GM12801 (cell line): ENCODE results near the gene NPAS2.

ENCODE experiments used
- CTCF ChIP-seq: IDR thresholded peaks from one replicate; pipeline ENCODE4 v1.5.1; 2011; ENCODE audit warnings: control low read depth; ENCODE audit not compliant: insufficient read length; ENCODE audit errors: extremely low read depth

The NPAS2 gene

DNA sequence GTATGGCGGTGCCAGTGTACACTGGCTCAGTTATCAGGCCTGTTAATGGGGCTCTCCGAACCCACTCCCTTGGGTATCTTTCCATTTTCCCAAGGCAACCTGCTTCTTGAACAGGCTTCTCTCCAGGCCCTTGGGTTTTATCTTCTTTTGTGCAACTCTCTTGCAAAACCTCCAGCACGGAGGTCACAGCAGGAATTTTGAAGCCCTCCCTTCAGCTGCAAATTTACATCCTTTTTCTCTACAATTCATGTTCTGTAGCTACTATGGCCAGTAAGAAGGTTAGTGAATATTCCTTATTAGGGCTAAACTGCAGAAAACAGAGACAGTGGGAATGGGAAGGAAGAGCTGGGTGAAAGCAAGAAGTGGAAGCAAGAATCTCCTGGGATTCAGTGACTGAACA, 10.4 kb upstream of the NPAS2 start:
- TF ChIP-seq CTCF, result no peak

- no peak for TF ChIP-seq CTCF
These were observed 9.3 kb upstream of the NPAS2 start for GRCh38 chr2:100810603-100811145.

DNA sequence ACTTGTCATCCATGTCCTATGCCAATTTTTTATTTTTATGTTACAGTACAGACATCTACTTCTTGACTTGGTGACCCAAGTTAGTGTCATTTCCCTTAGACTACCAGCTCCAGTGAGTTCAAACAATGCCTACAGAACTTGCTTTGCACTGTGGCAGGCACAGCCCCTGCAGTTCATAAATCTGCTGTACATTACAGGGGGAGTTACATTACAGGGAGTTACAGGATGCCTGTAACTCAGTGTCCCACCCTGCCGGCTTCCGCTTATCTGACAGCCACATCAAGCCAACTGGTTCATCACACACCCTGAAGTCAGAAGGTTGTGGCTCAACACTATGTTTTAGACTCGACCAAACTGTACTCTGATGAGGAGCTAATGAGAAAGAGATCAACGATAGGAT, 7.8 kb upstream of the NPAS2 start:
- no peak for TF ChIP-seq CTCF

DNA sequence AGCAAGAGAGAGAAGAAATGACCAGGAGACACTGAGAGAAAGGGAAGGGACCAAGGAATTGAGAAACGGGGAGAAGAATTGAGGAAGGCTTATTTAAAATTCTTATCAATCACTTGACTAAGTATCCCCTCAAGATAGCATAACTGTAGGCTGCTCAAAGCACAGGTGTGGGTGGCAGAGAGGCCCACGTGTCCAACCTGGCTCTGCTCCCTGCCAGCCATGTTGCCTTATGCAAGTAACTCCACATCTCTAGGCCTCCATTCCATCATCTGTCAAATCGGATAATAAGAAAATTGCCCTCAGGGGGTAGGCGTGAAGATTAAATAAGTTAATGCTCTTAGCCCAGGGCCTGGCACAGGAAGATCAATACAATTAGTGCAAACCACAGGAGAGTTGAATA, 7.4 kb upstream of the NPAS2 start:
- no peak for TF ChIP-seq CTCF

DNA sequence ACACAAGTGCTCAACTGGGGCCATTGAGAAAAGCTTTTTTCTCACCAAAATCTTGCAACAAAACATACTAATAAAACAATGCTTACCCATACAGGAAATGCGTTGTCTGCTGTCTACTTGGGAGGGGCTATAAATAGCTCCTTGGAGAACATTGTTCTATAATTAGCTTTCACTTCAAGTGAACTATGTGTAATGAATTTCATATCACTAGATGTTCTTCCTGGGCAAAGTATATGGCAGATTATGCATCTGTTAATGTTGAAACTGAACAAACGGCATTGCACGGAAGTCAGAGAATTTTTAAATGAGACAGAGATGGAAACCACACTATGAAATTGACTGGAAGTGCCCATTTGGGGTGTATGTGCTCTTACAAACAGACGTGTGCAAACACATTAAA, 6.4 kb upstream of the NPAS2 start:
- no peak for TF ChIP-seq CTCF

- no peak for TF ChIP-seq CTCF
These were observed 5.9 kb upstream of the NPAS2 start for GRCh38 chr2:100814043-100814442.

DNA sequence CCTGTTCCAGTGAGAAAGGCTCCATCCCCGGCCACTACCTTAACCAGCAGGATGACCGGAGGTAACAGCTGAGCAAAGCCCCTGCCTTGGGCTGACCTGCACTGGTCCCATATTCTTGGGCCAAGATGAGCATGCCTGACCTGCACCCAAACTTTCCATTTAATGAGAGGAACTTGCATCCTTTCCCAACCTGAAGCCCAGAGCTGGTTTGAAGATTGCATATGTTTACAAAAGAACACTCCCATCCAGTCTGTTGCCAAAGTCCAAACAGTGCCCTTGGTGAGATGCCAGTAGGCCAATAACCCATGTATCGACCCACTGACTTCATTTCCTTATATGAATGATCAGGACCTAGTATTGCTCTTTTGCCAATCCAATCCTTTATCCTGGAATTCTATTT, 5.5 kb upstream of the NPAS2 start:
- no peak for TF ChIP-seq CTCF
